Right lobe of liver (tissue), 6 donors: Measurements from ENCODE around the gene YTHDF2. TPM values are rescaled to one million over a fixed set of nuclear protein-coding genes. Genes with fewer than 3 reads are reported as not detected.
"Not testable (repeated sequence)": the region's sequence is repeated elsewhere in the genome, so short reads cannot be mapped to it uniquely, and the experiment has no call there.

Experiments used
- ATAC-seq, 4 donors: fragments of 200-7000 bp; cut with Tn5 transposase; one replicate each; pipeline ENCODE4 v1.9.1; 2020; ENCODE audit warnings: mild to moderate bottlenecking in 4 of 4, moderate library complexity in 4 of 4
- DNase-seq, 3 donors: peaks; one replicate each; pipeline ENCODE4 v3.0.0-alpha.2; 2020
- H3K27ac ChIP-seq, 3 donors: fragments of 200-600 bp; one replicate each; pipeline ENCODE4 v1.8.0; 2022
- H3K27me3 ChIP-seq, 2 donors: fragments of 200-600 bp; one replicate each; pipeline ENCODE4 v1.8.0; 2022
- H3K36me3 ChIP-seq, 4 donors: fragments of 200-600 bp; sonication (generic) in 1 of 4; one replicate each; pipeline versions ENCODE4 v1.5.1 to v1.8.0; 2017 to 2022; ENCODE audit warnings: control low read depth in 1 of 4
- H3K4me1 ChIP-seq, 4 donors: fragments of 200-600 bp; sonication (generic) in 1 of 4; one replicate each; pipeline versions ENCODE4 v1.5.1 to v1.8.0; 2017 to 2022; ENCODE audit warnings: control low read depth in 1 of 4
- H3K4me3 ChIP-seq, 3 donors: fragments of 200-600 bp; one replicate each; pipeline ENCODE4 v1.8.0; 2022
- H3K9me3 ChIP-seq, 4 donors: fragments of 200-600 bp; sonication (generic) in 1 of 4; one replicate each; pipeline versions ENCODE4 v1.5.1 to v1.8.0; 2017 to 2022; ENCODE audit warnings: control low read depth in 1 of 4
- POLR2A ChIP-seq: fragments of 450-650 bp; IDR thresholded peaks from one replicate; pipeline ENCODE4 v1.6.1; 2017; ENCODE audit warnings: antibody characterized with exemption, mild to moderate bottlenecking
- WGBS: methylation state at CpG from one replicate; pipeline ENCODE4 v1.1.6; 2018; ENCODE audit warnings: low coverage, low lambda C conversion rate; ENCODE audit not compliant: insufficient coverage; ENCODE audit errors: missing lambda C conversion rate; 5-methylcytosine and 5-hydroxymethylcytosine counted together
- intact Hi-C, 2 donors: fragments of 100-400 bp; cut with DNase I; formaldehyde crosslinking; loops; one replicate each; pipeline versions ENCODE4 v1.11.2 to v1.14.1; 2022
- total RNA-seq, 6 experiments: library from RNA; depleted of rRNA in 2 of 6; stranded (reverse); fragments of >200 nt in 2 of 6; fragmentation: NEBNext Ultra II Directional in 3 of 6; extraction: Animal tissue kit (Norgen Biotek cat#: 25700) in 3 of 6; gene quantifications; one replicate each; pipeline versions ENCODE4 v1.1.0 to v1.2.4, GENCODE V29; 2016 to 2023
- TF ChIP-seq, protein P1 (sequence below), 4 donors: fragments of 200-600 bp in 3 of 4; fragments of 450-650 bp in 1 of 4; IDR thresholded peaks; one replicate each; pipeline versions ENCODE4 v1.5.1 to v1.8.0; 2016 to 2022; ENCODE audit warnings: antibody characterized with exemption in 4 of 4, mild to moderate bottlenecking in 2 of 4
- donor health status: DM: no; HTN: yes; CAD: no.
- donor health status: DM: no; HTN: no; CAD: no.
- donor health status: DM: no; HTN: no; CAD: no.
- donor health status: DM: no; HTN: yes; CAD: no.
- donor health status: DM: no; HTN: yes; CAD: no.

The YTHDF2 gene
- total RNA-seq, 6 experiments from 2014 or later = 21.8 to 43.2 (median 31.7) TPM

DNA sequence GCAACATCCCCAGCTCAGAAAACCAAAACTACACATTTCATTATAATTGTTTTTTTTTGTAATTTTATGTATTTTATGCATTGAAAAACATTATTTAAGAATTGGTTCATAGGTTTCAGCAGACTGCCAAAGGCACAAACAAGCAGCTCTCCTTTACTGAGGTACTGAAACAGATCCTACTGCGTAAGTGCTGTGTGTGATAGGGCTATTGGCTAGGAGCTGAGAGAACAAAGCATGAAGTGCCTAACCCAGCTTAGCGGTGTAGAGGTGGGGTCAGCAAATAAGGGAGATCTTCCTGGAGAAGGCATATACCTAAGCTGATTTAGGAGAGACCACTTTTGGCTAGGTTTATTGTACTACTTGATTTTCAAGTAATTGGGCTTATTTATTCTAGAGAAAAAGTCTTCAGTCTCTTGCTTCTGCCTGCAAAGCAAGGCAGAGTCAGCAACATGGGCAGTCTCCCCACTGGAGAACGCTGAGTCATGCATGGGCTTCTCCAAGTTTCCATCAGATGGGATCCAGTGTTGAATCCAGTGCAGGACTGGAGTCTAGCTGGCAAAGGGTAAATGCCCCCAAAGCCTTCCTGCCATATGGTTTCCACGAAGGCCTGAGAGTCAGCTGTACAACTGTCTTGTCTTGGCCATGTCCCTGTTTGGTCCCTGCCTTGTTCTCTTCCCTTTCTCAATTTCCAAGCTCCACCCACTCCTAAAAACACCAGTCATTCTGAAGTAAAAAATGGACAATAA is 18.0 kb upstream of the YTHDF2 start:
- intact Hi-C loops = no loop called here
- Histone ChIP-seq H3K27me3 (no peaks in the 10 kb centered on the region), H3K4me3 (no peak overlapping the region), H3K4me1 (no peaks in the 10 kb centered on the region), H3K9me3 (no peaks in the 10 kb centered on the region), H3K27ac (no peak overlapping the region), H3K36me3 (peaks cover 0 to 11% (median 7%) of the 10 kb centered on the region in 4 donors)
- no peak for TF ChIP-seq POLR2A
- TF ChIP-seq, protein P1, sequence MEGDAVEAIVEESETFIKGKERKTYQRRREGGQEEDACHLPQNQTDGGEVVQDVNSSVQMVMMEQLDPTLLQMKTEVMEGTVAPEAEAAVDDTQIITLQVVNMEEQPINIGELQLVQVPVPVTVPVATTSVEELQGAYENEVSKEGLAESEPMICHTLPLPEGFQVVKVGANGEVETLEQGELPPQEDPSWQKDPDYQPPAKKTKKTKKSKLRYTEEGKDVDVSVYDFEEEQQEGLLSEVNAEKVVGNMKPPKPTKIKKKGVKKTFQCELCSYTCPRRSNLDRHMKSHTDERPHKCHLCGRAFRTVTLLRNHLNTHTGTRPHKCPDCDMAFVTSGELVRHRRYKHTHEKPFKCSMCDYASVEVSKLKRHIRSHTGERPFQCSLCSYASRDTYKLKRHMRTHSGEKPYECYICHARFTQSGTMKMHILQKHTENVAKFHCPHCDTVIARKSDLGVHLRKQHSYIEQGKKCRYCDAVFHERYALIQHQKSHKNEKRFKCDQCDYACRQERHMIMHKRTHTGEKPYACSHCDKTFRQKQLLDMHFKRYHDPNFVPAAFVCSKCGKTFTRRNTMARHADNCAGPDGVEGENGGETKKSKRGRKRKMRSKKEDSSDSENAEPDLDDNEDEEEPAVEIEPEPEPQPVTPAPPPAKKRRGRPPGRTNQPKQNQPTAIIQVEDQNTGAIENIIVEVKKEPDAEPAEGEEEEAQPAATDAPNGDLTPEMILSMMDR (IDR thresholded peaks at IDR 0.05) = no peak
- ATAC-seq = peak in 1 of 4 donors; percentile 25
- no peak for DNase-seq
- 84% methylated on average over 4 of the region's 4 CpGs for WGBS

DNA sequence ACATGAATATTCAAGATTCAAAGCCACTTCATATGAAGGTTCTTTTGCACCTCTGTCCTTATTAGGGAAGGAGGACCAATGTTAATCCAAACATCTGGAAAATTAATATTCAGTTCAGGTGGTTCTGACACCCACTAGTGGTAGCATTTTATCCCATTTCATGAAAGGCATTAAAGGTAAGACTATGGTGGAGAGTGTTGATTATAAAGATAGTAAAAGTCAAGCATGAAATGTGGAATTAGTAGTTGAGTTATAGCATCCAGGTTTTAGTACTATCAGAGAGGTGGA is 17.5 kb upstream of the YTHDF2 start:
- no peak overlapping the region for H3K4me3 ChIP-seq
- H3K4me1 ChIP-seq = no peaks in the 10 kb centered on the region
- DNase-seq (no peak), ATAC-seq (no peak)
- H3K36me3 ChIP-seq = peaks cover 0 to 8% (median 4%) of the 10 kb centered on the region in 4 donors
- H3K27ac ChIP-seq = no peak overlapping the region
- no peaks in the 10 kb centered on the region for H3K27me3 ChIP-seq
- intact Hi-C loops = no loop called here
- TF ChIP-seq POLR2A = no peak
- TF ChIP-seq, protein P1 (IDR thresholded peaks at IDR 0.05) = no peak
- no peaks in the 10 kb centered on the region for H3K9me3 ChIP-seq

DNA sequence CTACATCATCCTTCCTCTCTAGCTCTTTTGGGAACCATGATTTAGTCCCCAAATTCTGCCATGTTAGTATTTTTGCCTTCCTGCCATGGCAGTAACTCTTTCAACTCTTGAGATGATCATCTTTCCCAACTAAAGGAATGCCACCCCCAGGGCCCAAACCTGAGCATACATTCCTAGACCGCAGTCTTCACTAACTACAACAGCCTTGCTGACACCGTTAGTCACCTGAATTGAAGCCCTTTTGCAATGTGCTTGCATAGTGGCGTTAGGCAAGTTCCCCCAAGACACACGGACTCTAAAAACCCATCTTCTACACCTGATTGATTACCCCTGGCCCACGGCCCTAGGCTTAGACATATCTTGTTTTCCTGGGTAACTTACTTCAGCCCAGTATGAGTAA is 16.4 kb upstream of the YTHDF2 start:
- TF ChIP-seq, protein P1 (IDR thresholded peaks at IDR 0.05) = no peak
- no peak for TF ChIP-seq POLR2A
- 77% methylated on average over 5 of the region's 5 CpGs for WGBS
- DNase-seq (no peak), ATAC-seq (no peak)
- intact Hi-C loops = no loop called here
- no peaks in the 10 kb centered on the region for H3K4me1 ChIP-seq
- no peak overlapping the region for H3K27ac ChIP-seq
- no peaks in the 10 kb centered on the region for H3K36me3 ChIP-seq
- no peaks in the 10 kb centered on the region for H3K9me3 ChIP-seq
- no peak overlapping the region for H3K4me3 ChIP-seq
- H3K27me3 ChIP-seq = no peaks in the 10 kb centered on the region

DNA sequence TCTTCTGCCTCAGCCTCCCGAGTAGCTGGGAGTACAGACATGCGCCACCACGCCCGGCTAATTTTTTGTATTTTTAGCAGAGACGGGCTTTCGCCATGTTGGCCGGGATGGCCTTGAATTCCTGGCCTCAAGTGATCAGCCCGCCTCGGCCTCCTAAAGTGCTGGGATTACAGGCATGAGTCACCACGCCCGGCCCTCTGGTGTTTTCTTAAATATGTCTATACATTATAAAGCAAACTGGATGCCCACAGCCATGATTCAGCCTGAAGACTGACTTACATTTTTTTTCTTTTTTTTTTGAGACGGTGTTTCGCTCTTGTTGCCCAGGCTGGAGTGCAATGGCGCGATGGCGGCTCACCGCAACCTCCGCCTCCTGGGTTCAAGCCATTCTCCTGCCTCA is 14.8 kb upstream of the YTHDF2 start:
- H3K4me3 ChIP-seq, H3K27ac ChIP-seq, ATAC-seq, intact Hi-C loops, H3K36me3 ChIP-seq, H3K27me3 ChIP-seq, H3K9me3 ChIP-seq, DNase-seq, H3K4me1 ChIP-seq: not testable (repeated sequence)
- WGBS = 98% methylated on average over 11 of the region's 18 CpGs

DNA sequence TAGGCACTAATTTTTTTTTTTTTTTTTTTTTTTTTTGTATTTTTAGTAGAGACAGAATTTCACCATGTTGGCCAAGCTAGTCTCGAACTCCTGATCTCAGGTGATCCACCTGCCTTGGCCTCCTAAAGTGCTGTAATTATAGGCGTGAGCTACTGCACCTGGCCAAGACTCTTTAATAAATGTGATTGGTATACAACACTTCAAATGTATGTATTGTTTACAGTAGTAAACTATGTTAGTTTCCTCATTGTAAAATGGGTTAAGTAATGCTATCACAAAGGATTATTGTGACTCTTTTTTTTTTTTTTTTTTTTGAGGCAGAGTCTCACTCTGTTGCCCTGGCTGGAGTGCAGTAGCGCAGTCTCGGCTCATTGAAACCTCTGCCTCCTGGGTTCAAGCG is 11.4 kb upstream of the YTHDF2 start:
- 91% methylated on average over 5 of the region's 5 CpGs for WGBS
- intact Hi-C loops, ATAC-seq, H3K9me3 ChIP-seq, H3K36me3 ChIP-seq, H3K27me3 ChIP-seq, H3K27ac ChIP-seq, DNase-seq, H3K4me3 ChIP-seq, H3K4me1 ChIP-seq: not testable (repeated sequence)
